ENCODE results near the gene TSPO. TPM values are rescaled to one million over a fixed set of nuclear protein-coding genes. Genes with fewer than 3 reads are reported as not detected.

The TSPO gene
- total and polyA plus RNA-seq, 2 of the 8 experiments (the other 6 are each of a cell fraction or from before 2014, with no cell fraction given): 19.9 to 51.5 TPM

DNA sequence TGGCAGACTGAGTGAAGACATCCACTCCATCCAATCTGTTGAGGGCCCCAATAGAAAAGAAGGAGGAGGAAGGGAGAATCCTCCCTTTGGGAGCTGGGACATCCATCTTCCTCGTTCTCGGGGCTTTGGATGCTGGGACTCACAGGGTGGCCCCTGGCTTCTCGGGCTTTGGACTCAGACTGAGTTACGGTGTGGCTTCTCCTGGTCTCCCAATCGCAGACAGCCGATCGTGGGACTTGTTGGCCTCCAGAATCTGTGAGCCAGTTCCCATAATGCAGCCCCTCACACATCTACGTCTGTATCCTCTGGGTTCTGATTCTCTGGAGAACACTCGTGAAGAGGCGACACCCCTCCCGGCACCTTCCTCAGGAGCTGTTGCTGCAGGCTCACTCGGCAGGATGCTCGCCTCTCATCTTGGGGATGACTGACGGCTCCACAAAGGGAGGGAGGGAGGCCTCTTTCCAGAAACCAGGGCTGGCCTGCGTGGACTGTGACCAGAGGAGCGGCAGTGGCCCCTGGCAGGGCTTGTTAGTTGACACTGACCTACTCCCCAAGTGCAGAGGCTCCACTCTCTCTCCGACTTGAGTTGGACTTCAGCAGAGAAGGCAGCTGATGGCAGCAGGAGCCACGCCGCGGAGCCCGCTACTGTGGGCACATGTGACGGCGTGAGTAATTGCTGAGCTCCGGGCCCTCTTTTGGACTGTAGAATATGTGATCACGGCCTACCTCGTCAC, 50.3 kb downstream of the TSPO start:
- H3K4me3 ChIP-seq (ENCODE audit: extremely low read depth in 1 of 4, insufficient read depth in 2 of 4, low read depth in 3 of 4, low read length in 4 of 4): no peak overlapping the region
- no peak overlapping the region for H3K4me2 ChIP-seq (ENCODE audit: insufficient read depth in 1 of 2, low read depth in 2 of 2, low read length in 2 of 2)
- no peak for DNase-seq (ENCODE audit: low read depth in 1 of 2, low spot score in 2 of 2)
- peaks cover 0 to 6% of the 10 kb centered on the region in 2 experiments for H4K20me1 ChIP-seq (replicated peaks in 1 of 2; ENCODE audit: control insufficient read depth in 1 of 2, insufficient read depth in 2 of 2, low read length in 2 of 2)
- H3K27ac ChIP-seq (ENCODE audit: low read depth, low read length): no peak overlapping the region
- peaks cover 9% of the 10 kb centered on the region; the same call in 1 of the 2 replicates for H3K23me2 ChIP-seq (ENCODE audit: low read depth, low read length)
- H3K4ac ChIP-seq (replicated peaks; ENCODE audit: insufficient read length, low read depth, low read length): no peak overlapping the region
- no peak overlapping the region for H2AFZ ChIP-seq (ENCODE audit: low read length)
- H4K8ac ChIP-seq (ENCODE audit: extremely low read depth, insufficient read depth, low read length): no peak overlapping the region
- ChIA-PET CTCF (ENCODE audit: partially characterized antibody) (interaction anchor here (1.2 to 6.1 kb wide), 8 partner anchors 8 to 30 kb away, joined by 3 to 42 read pairs (median 5); no protein-coding TSS in a partner anchor), POLR2A (ENCODE audit: partially characterized antibody) (interaction anchor here (0.8 to 1.0 kb wide), 2 partner anchors 11 to 32 kb away, joined by 3 to 4 read pairs; no protein-coding TSS in a partner anchor)
- no peak overlapping the region for H2BK120ac ChIP-seq (replicated peaks; ENCODE audit: low read depth, low read length)
- H3K36me3 ChIP-seq (ENCODE audit: control insufficient read depth in 2 of 4, insufficient read depth in 4 of 4, low read length in 3 of 4): no peaks in the 10 kb centered on the region
- no peak overlapping the region for H2BK20ac ChIP-seq (ENCODE audit: low read length)
- H2AK5ac ChIP-seq (ENCODE audit: low read depth, low read length): no peak overlapping the region
- H3K79me2 ChIP-seq (ENCODE audit: control insufficient read depth in 1 of 2, insufficient read depth in 2 of 2, low read length in 2 of 2): no peaks in the 10 kb centered on the region
- no peak overlapping the region for H2BK5ac ChIP-seq (ENCODE audit: low read depth, low read length)
- WGBS, 2 experiments (ENCODE audit: extremely low coverage in 1 of 2, insufficient coverage in 1 of 2, insufficient read length in 1 of 2, insufficient replicate concordance in 2 of 2, low coverage in 1 of 2, low lambda C conversion rate in 2 of 2, missing lambda C conversion rate in 1 of 2): 92% methylated on average over 24 of the region's 26 CpGs; no CpG with 5 or more reads in 1 of the 2 experiments
- no peak overlapping the region for H4K5ac ChIP-seq (ENCODE audit: insufficient read length, low read depth, low read length)
- H2BK15ac ChIP-seq (ENCODE audit: low read length): no peak overlapping the region
- no peak for FAIRE-seq
- H3K9me3 ChIP-seq (ENCODE audit: insufficient read depth in 2 of 2, low read depth in 1 of 2, low read length in 1 of 2): no peaks in the 10 kb centered on the region
- H3K79me1 ChIP-seq (ENCODE audit: low read depth, low read length): no peaks in the 10 kb centered on the region
- no peak overlapping the region for H3K56ac ChIP-seq (replicated peaks; ENCODE audit: insufficient read length, low read depth, low read length)
- H3K18ac ChIP-seq (ENCODE audit: extremely low read depth, low read length): no peak overlapping the region
- H3K14ac ChIP-seq (ENCODE audit: insufficient read length): no peak overlapping the region
- no peak overlapping the region for H4K91ac ChIP-seq (replicated peaks; ENCODE audit: insufficient read length, low read length)
- no peak overlapping the region for H3K23ac ChIP-seq (ENCODE audit: insufficient read length)
- H3K9ac ChIP-seq (replicated peaks in 1 of 4; ENCODE audit: extremely low read depth in 1 of 4, low read depth in 3 of 4, low read length in 3 of 4): no peak overlapping the region
- no peak overlapping the region for H2BK12ac ChIP-seq (ENCODE audit: low read depth, low read length)
- H3K4me1 ChIP-seq (replicated peaks in 1 of 4; ENCODE audit: control insufficient read depth in 3 of 4, insufficient read depth in 4 of 4, low read length in 3 of 4): peaks cover 2 to 11% (median 4%) of the 10 kb centered on the region in 4 experiments; a peak in 6 of 7 replicates
- H3K27me3 ChIP-seq (replicated peaks in 1 of 4; ENCODE audit: control insufficient read depth in 3 of 4, extremely low read depth in 1 of 4, insufficient read depth in 3 of 4, low read length in 3 of 4): no peaks in the 10 kb centered on the region
- TF ChIP-seq SIX5 (IDR thresholded peaks at IDR 0.05; ENCODE audit: low read depth, low read length) (no peak), NANOG (IDR thresholded peaks at IDR 0.05; ENCODE audit: insufficient read depth, low read depth, low read length, poor library complexity, severe bottlenecking) (no peak), CBX8 (IDR thresholded peaks at IDR 0.05; ENCODE audit: borderline replicate concordance, low read depth, low read length) (no peak), RAD21 (IDR thresholded peaks at IDR 0.05 in 1 of 2, conservative IDR thresholded peaks at IDR 0.05 in 1 of 2; ENCODE audit: low read depth in 2 of 2, low read length in 2 of 2) (no peak), SP2 (IDR thresholded peaks at IDR 0.05; ENCODE audit: low read length) (no peak), POU5F1 (IDR thresholded peaks at IDR 0.05; ENCODE audit: low read depth, low read length) (no peak), NRF1 (IDR thresholded peaks at IDR 0.05; ENCODE audit: low read depth, low read length) (no peak), SIN3A (conservative IDR thresholded peaks at IDR 0.05 in 1 of 2, IDR thresholded peaks at IDR 0.05 in 1 of 2; ENCODE audit: low read depth in 1 of 2, low read length in 2 of 2) (no peak), RXRA (IDR thresholded peaks at IDR 0.05; ENCODE audit: insufficient read depth, low read depth, low read length) (no peak), JUND (IDR thresholded peaks at IDR 0.05; ENCODE audit: low read length) (no peak), MAFK (IDR thresholded peaks at IDR 0.05; ENCODE audit: low read depth, low read length) (no peak)
- TF ChIP-seq, protein P1, sequence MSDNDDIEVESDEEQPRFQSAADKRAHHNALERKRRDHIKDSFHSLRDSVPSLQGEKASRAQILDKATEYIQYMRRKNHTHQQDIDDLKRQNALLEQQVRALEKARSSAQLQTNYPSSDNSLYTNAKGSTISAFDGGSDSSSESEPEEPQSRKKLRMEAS (IDR thresholded peaks at IDR 0.05): no peak

All from H1 (cell line).